Activated CD4-positive, alpha-beta T cell treated with anti-CD3 and anti-CD28 coated beads, Interleukin-2, amount 10 ng/mL, durations not matched to agents 24 days and 14 days (primary cell): ENCODE measurements around the gene APOBEC3B. TPM values are rescaled to one million over a fixed set of nuclear protein-coding genes. Genes with fewer than 3 reads are reported as not detected.
"Not testable (repeated sequence)": the region's sequence is repeated elsewhere in the genome, so short reads cannot be mapped to it uniquely, and the experiment has no call there.

Experiments
- DNase-seq: peaks from one replicate; pipeline ENCODE4 v3.0.0; 2022
- H3K27ac Mint-ChIP-seq: one replicate; pipeline ENCODE4 v1.8.0; 2022; ENCODE audit warnings: mild to moderate bottlenecking, mixed read lengths
- H3K27me3 Mint-ChIP-seq: one replicate; pipeline ENCODE4 v1.8.0; 2022; ENCODE audit warnings: mixed read lengths
- H3K36me3 Mint-ChIP-seq: one replicate; pipeline ENCODE4 v1.8.0; 2022; ENCODE audit warnings: low read depth, mild to moderate bottlenecking, mixed read lengths
- H3K4me1 Mint-ChIP-seq: one replicate; pipeline ENCODE4 v1.8.0; 2021; ENCODE audit warnings: mixed read lengths
- H3K4me3 Mint-ChIP-seq: one replicate; pipeline ENCODE4 v1.8.0; 2022; ENCODE audit warnings: mild to moderate bottlenecking, moderate library complexity, mixed read lengths
- H3K9me3 Mint-ChIP-seq: one replicate; pipeline ENCODE4 v1.8.0; 2021; ENCODE audit warnings: mixed read lengths
- intact Hi-C: fragments of 100-400 bp; cut with micrococcal nuclease; formaldehyde crosslinking; loops from one replicate; pipeline ENCODE4 v1.15.1; 2023
- total RNA-seq: library from RNA; stranded (reverse); gene quantifications from 2 replicates; pipeline ENCODE4 v1.2.3, GENCODE V29; 2022

Gene APOBEC3B
- total RNA-seq, 1 donor from 2014 or later: 25.4 TPM

- peaks cover 12% of the 10 kb centered on the region for H3K27me3 Mint-ChIP-seq
- H3K36me3 Mint-ChIP-seq, H3K9me3 Mint-ChIP-seq, H3K4me3 Mint-ChIP-seq, DNase-seq, intact Hi-C loops, H3K27ac Mint-ChIP-seq: not testable (repeated sequence)
- H3K4me1 Mint-ChIP-seq: peaks cover 45% of the 10 kb centered on the region
These were observed 36.3 kb upstream of the APOBEC3B start for GRCh38 chr22:38945706-38946338.

GRCh38 chr22:38946771-38947170 is 35.4 kb upstream of the APOBEC3B start:
- H3K36me3 Mint-ChIP-seq: no peaks in the 10 kb centered on the region
- DNase-seq: no peak
- intact Hi-C loops: no loop called here
- peaks cover 41% of the 10 kb centered on the region for H3K4me1 Mint-ChIP-seq
- H3K4me3 Mint-ChIP-seq: no peak overlapping the region
- peaks cover 11% of the 10 kb centered on the region for H3K27me3 Mint-ChIP-seq
- H3K27ac Mint-ChIP-seq: peak overlapping the region; percentile 7
- no peaks in the 10 kb centered on the region for H3K9me3 Mint-ChIP-seq

GRCh38 chr22:38947321-38948140 is 34.6 kb upstream of the APOBEC3B start:
- Mint-ChIP-seq H3K4me1 (peaks cover 41% of the 10 kb centered on the region), H3K27me3 (peaks cover 11% of the 10 kb centered on the region), H3K9me3 (no peaks in the 10 kb centered on the region), H3K27ac (no peak overlapping the region), H3K4me3 (no peak overlapping the region), H3K36me3 (no peaks in the 10 kb centered on the region)
- DNase-seq: no peak
- intact Hi-C loops: no loop called here

- Mint-ChIP-seq H3K36me3 (no peaks in the 10 kb centered on the region), H3K27me3 (peaks cover 9% of the 10 kb centered on the region), H3K4me3 (no peak overlapping the region), H3K27ac (no peak overlapping the region), H3K9me3 (no peaks in the 10 kb centered on the region), H3K4me1 (peaks cover 42% of the 10 kb centered on the region)
- intact Hi-C loops: no loop called here
- DNase-seq: no peak
These were observed 33.8 kb upstream of the APOBEC3B start for GRCh38 chr22:38948181-38948940.

GRCh38 chr22:38949889-38950405 is 32.2 kb upstream of the APOBEC3B start:
- Mint-ChIP-seq H3K36me3 (no peaks in the 10 kb centered on the region), H3K9me3 (no peaks in the 10 kb centered on the region), H3K27ac (no peak overlapping the region), H3K4me1 (peaks cover 49% of the 10 kb centered on the region), H3K4me3 (no peak overlapping the region), H3K27me3 (peaks cover 9% of the 10 kb centered on the region)
- intact Hi-C loops: no loop called here
- no peak for DNase-seq

GRCh38 chr22:38950527-38951295 is 31.4 kb upstream of the APOBEC3B start:
- H3K36me3 Mint-ChIP-seq: no peaks in the 10 kb centered on the region
- no peak overlapping the region for H3K4me3 Mint-ChIP-seq
- DNase-seq: no peak
- no peak overlapping the region for H3K27ac Mint-ChIP-seq
- H3K4me1 Mint-ChIP-seq: peaks cover 57% of the 10 kb centered on the region
- intact Hi-C loops: no loop called here
- peaks cover 9% of the 10 kb centered on the region for H3K27me3 Mint-ChIP-seq
- H3K9me3 Mint-ChIP-seq: no peaks in the 10 kb centered on the region

GRCh38 chr22:38951734-38952133 is 30.4 kb upstream of the APOBEC3B start:
- Mint-ChIP-seq H3K9me3 (no peaks in the 10 kb centered on the region), H3K36me3 (no peaks in the 10 kb centered on the region), H3K27ac (peak overlapping the region; percentile 65), H3K4me1 (peaks cover 52% of the 10 kb centered on the region), H3K4me3 (no peak overlapping the region), H3K27me3 (peaks cover 4% of the 10 kb centered on the region)
- intact Hi-C loops: no loop called here
- no peak for DNase-seq

GRCh38 chr22:38952281-38952993 is 29.7 kb upstream of the APOBEC3B start:
- H3K36me3 Mint-ChIP-seq: no peaks in the 10 kb centered on the region

GRCh38 chr22:38953091-38953490 is 29.1 kb upstream of the APOBEC3B start:
- Mint-ChIP-seq H3K4me1 (peaks cover 47% of the 10 kb centered on the region), H3K9me3 (no peaks in the 10 kb centered on the region), H3K36me3 (no peaks in the 10 kb centered on the region), H3K4me3 (no peak overlapping the region), H3K27me3 (no peaks in the 10 kb centered on the region), H3K27ac (peak overlapping the region; percentile 98)
- no peak for DNase-seq
- intact Hi-C loops: no loop called here

More at GRCh38 chr22:38952281-38952993, 29.7 kb upstream of the APOBEC3B start:
- no peaks in the 10 kb centered on the region for H3K9me3 Mint-ChIP-seq
- intact Hi-C loops: no loop called here
- H3K27ac Mint-ChIP-seq: peak overlapping the region; percentile 65
- H3K4me1 Mint-ChIP-seq: peaks cover 50% of the 10 kb centered on the region
- no peak overlapping the region for H3K4me3 Mint-ChIP-seq
- no peak for DNase-seq
- H3K27me3 Mint-ChIP-seq: peaks cover 1% of the 10 kb centered on the region

GRCh38 chr22:38953577-38954413 is 28.4 kb upstream of the APOBEC3B start:
- Mint-ChIP-seq H3K9me3 (no peaks in the 10 kb centered on the region), H3K27me3 (no peaks in the 10 kb centered on the region), H3K4me3 (peak overlapping the region; percentile 73), H3K4me1 (peaks cover 49% of the 10 kb centered on the region), H3K27ac (peak overlapping the region; percentile 98), H3K36me3 (no peaks in the 10 kb centered on the region)
- intact Hi-C loops: loop anchor here (1.0 kb wide), 3 partner anchors 12 to 84 kb away; no protein-coding TSS in a partner anchor
- peak; percentile 94 for DNase-seq

- DNase-seq: no peak
- Mint-ChIP-seq H3K27ac (peak overlapping the region; percentile 98), H3K4me1 (peaks cover 55% of the 10 kb centered on the region), H3K4me3 (peak overlapping the region; percentile 19), H3K36me3 (no peaks in the 10 kb centered on the region), H3K27me3 (no peaks in the 10 kb centered on the region), H3K9me3 (no peaks in the 10 kb centered on the region)
- intact Hi-C loops: loop anchor here (1.0 kb wide), 3 partner anchors 13 to 85 kb away; no protein-coding TSS in a partner anchor
These were observed 27.6 kb upstream of the APOBEC3B start for GRCh38 chr22:38954414-38955043.
